HCT116 (cell line): Measurements from ENCODE around the gene DNAAF8. TPM values are rescaled to one million over a fixed set of nuclear protein-coding genes. Genes with fewer than 3 reads are reported as not detected.

Experiments
- ATAC-seq: fragments of 200-7000 bp; cut with Tn5 transposase; 2 replicates; pipeline ENCODE4 v1.9.1; 2020; ENCODE audit warnings: mild to moderate bottlenecking, moderate library complexity
- BruUV-seq: library from RNA; stranded (reverse); fragments of 400-500 nt; replicated peaks from 2 replicates; lab custom pipeline; 2021; lab: Mats Ljungman, UMichigan
- CTCF ChIA-PET: fragments of 300-600 bp; sonication (Branson Sonifier 250); formaldehyde crosslinking; loops from one replicate; lab custom pipeline; 2021; ENCODE audit warnings: antibody characterized with exemption; lab: Charles Lee
- POLR2A ChIA-PET: fragments of 300-600, 350-600 bp; sonication (Branson Sonifier 250); formaldehyde crosslinking; loops from one replicate; lab custom pipeline; 2021; ENCODE audit warnings: antibody characterized with exemption; lab: Charles Lee
- RAD21 ChIA-PET, 2 experiments: fragments of 300-600 bp; sonication (Branson Sonifier 250); formaldehyde crosslinking; loops; one replicate each; lab custom pipeline; 2023; ENCODE audit warnings: low total read pairs in 2 of 2; ENCODE audit not compliant: uncharacterized antibody in 2 of 2, unreplicated experiment in 2 of 2, low non-redundant PET in 1 of 2; lab: Charles Lee
- DNase-seq: peaks from one replicate; pipeline ENCODE4 v3.0.0-alpha.2; 2010; ENCODE audit warnings: low read depth, low spot score
- H2AFZ ChIP-seq: fragments of 200-600 bp; shearing (Covaris generic), sonication (generic); 2 replicates; pipeline ENCODE4 v1.6.1; 2017; ENCODE audit warnings: low read depth, mixed run types, mixed read lengths, antibody characterized with exemption, low read length; ENCODE audit not compliant: poor library complexity, severe bottlenecking
- H3K27ac ChIP-seq: 2 replicates; pipeline ENCODE4 v1.5.1; 2012; ENCODE audit warnings: low read depth, low read length
- H3K27me3 ChIP-seq: fragments of 200-600 bp; sonication (generic); 2 replicates; pipeline ENCODE4 v1.6.1; 2016; ENCODE audit warnings: mixed run types, low read length, mixed read lengths; ENCODE audit not compliant: insufficient read depth
- H3K36me3 ChIP-seq, 2 experiments: fragments of 200-500 bp in 1 of 2; fragments of 200-600 bp in 1 of 2; sonication (Bioruptor generic) in 1 of 2; sonication (generic) in 1 of 2; 2 replicates each; pipeline versions ENCODE4 v1.5.1 to v1.6.1; 2014 to 2016; ENCODE audit warnings: low read length in 2 of 2, inconsistent platforms in 1 of 2, mixed read lengths in 1 of 2, mixed run types in 1 of 2; ENCODE audit not compliant: insufficient read depth in 2 of 2, control insufficient read depth in 1 of 2
- H3K4me1 ChIP-seq, 2 experiments: fragments of 200-600 bp in 1 of 2; sonication (generic) in 1 of 2; 2 replicates each; pipeline versions ENCODE4 v1.5.1 to v1.6.1; 2012 to 2017; ENCODE audit warnings: low read length in 2 of 2, inconsistent platforms in 1 of 2, mild to moderate bottlenecking in 1 of 2, mixed read lengths in 1 of 2, mixed run types in 1 of 2, moderate library complexity in 1 of 2; ENCODE audit not compliant: insufficient read depth in 2 of 2, control insufficient read depth in 1 of 2
- H3K4me2 ChIP-seq: fragments of 200-600 bp; sonication (generic); 2 replicates; pipeline ENCODE4 v1.6.1; 2017; ENCODE audit warnings: mixed run types, low read length, mixed read lengths
- H3K4me3 ChIP-seq, 2 experiments: fragments of 200-600 bp in 1 of 2; sonication (generic) in 1 of 2; replicated peaks in 1 of 2; 2 replicates each; pipeline ENCODE4 v1.5.1; 2011 to 2016; ENCODE audit warnings: low read length in 2 of 2, control low read depth in 1 of 2, low read depth in 1 of 2, mild to moderate bottlenecking in 1 of 2, mixed read lengths in 1 of 2, mixed run types in 1 of 2
- H3K79me2 ChIP-seq: fragments of 200-600 bp; sonication (generic); 2 replicates; pipeline ENCODE4 v1.6.1; 2017; ENCODE audit warnings: mild to moderate bottlenecking, mixed run types, low read length, moderate library complexity, mixed read lengths; ENCODE audit not compliant: insufficient read depth
- H3K9ac ChIP-seq: fragments of 200-600 bp; sonication (generic); 2 replicates; pipeline ENCODE4 v1.6.1; 2016; ENCODE audit warnings: low read length, mixed read lengths
- H3K9me2 ChIP-seq: fragments of 200-600 bp; sonication (generic), shearing (Covaris generic); 2 replicates; pipeline ENCODE4 v1.6.1; 2017; ENCODE audit warnings: mixed run types, mild to moderate bottlenecking, moderate library complexity; ENCODE audit not compliant: insufficient read depth
- H3K9me3 ChIP-seq, 2 experiments: fragments of 200-500 bp in 1 of 2; fragments of 200-600 bp in 1 of 2; sonication (Bioruptor generic) in 1 of 2; sonication (generic) in 1 of 2; 2 replicates each; pipeline ENCODE4 v1.6.1; 2014 to 2017; ENCODE audit warnings: low read length in 2 of 2, mixed read lengths in 2 of 2, inconsistent platforms in 1 of 2, low read depth in 1 of 2, mild to moderate bottlenecking in 1 of 2, mixed run types in 1 of 2, moderate library complexity in 1 of 2; ENCODE audit not compliant: control insufficient read depth in 1 of 2, insufficient read depth in 1 of 2
- H4K20me1 ChIP-seq: fragments of 200-600 bp; sonication (generic), shearing (Covaris generic); 2 replicates; pipeline ENCODE4 v1.6.1; 2017; ENCODE audit warnings: mixed run types, mild to moderate bottlenecking, moderate library complexity; ENCODE audit not compliant: insufficient read depth
- ATF3 ChIP-seq: IDR thresholded peaks from 2 replicates; pipeline ENCODE4 v1.6.1; 2012
- CBX3 ChIP-seq: IDR thresholded peaks from 2 replicates; pipeline ENCODE4 v1.6.1; 2012; ENCODE audit warnings: low read depth
- CEBPB ChIP-seq: IDR thresholded peaks from 2 replicates; pipeline ENCODE4 v1.6.1; 2012; ENCODE audit warnings: low read depth
- CTCF ChIP-seq, 3 experiments: fragments of 200-600 bp in 1 of 3; sonication (generic) in 1 of 3; IDR thresholded peaks in 2 of 3; conservative IDR thresholded peaks in 1 of 3; 2 replicates each; pipeline ENCODE4 v1.5.1; 2012 to 2017; ENCODE audit warnings: low read depth in 2 of 3, low read length in 2 of 3, antibody characterized with exemption in 1 of 3, borderline replicate concordance in 1 of 3, control low read depth in 1 of 3, mild to moderate bottlenecking in 1 of 3, mixed read lengths in 1 of 3, mixed run types in 1 of 3, moderate library complexity in 1 of 3; ENCODE audit not compliant: insufficient read depth in 1 of 3
- EGR1 ChIP-seq: IDR thresholded peaks from 2 replicates; pipeline ENCODE4 v1.6.1; 2012; ENCODE audit warnings: low read depth
- ELF1 ChIP-seq: IDR thresholded peaks from 2 replicates; pipeline ENCODE4 v1.6.1; 2012; ENCODE audit warnings: low read depth, borderline replicate concordance
- EZH2phosphoT487 ChIP-seq: fragments of 200-600 bp; IDR thresholded peaks from 2 replicates; pipeline ENCODE4 v1.6.1; 2018; ENCODE audit warnings: antibody characterized with exemption, borderline replicate concordance
- POLR2A ChIP-seq: IDR thresholded peaks from 2 replicates; pipeline ENCODE4 v1.7.0; 2011; ENCODE audit warnings: borderline replicate concordance; ENCODE audit not compliant: insufficient read depth, insufficient read length; ENCODE audit errors: extremely low read depth
- POLR2AphosphoS5 ChIP-seq: IDR thresholded peaks from 2 replicates; pipeline ENCODE4 v1.6.1; 2011; ENCODE audit warnings: mild to moderate bottlenecking, low read depth, low read length, moderate library complexity
- RAD21 ChIP-seq: IDR thresholded peaks from 2 replicates; pipeline ENCODE4 v1.6.1; 2012; ENCODE audit warnings: low read depth, mild to moderate bottlenecking
- SIN3A ChIP-seq: IDR thresholded peaks from 2 replicates; pipeline ENCODE4 v1.6.1; 2012; ENCODE audit warnings: low read depth
- SRF ChIP-seq: IDR thresholded peaks from 2 replicates; pipeline ENCODE4 v1.6.1; 2012; ENCODE audit warnings: low read depth
- TCF7L2 ChIP-seq: IDR thresholded peaks from 2 replicates; pipeline ENCODE4 v1.7.0; 2011; ENCODE audit warnings: borderline replicate concordance, inconsistent platforms; ENCODE audit not compliant: insufficient read depth, insufficient read length; ENCODE audit errors: extremely low read depth
- YY1 ChIP-seq: IDR thresholded peaks from 2 replicates; pipeline ENCODE4 v1.6.1; 2011; ENCODE audit warnings: low read length, low read depth, moderate library complexity, mild to moderate bottlenecking; ENCODE audit not compliant: insufficient replicate concordance; ENCODE audit errors: extremely low read depth
- ZFX ChIP-seq: fragments of 450-650 bp; IDR thresholded peaks from 2 replicates; pipeline ENCODE4 v1.6.1; 2017
- ZNF274 ChIP-seq: fragments of 200-500 bp; sonication (Bioruptor generic); IDR thresholded peaks from 2 replicates; pipeline ENCODE4 v1.6.1; 2014; ENCODE audit warnings: mild to moderate bottlenecking, low read depth, low read length, inconsistent platforms
- intact Hi-C: fragments of 100-400 bp; cut with micrococcal nuclease; formaldehyde crosslinking; loops from 2 replicates; pipeline ENCODE4 v1.10.0; 2022
- total RNA-seq: library from RNA; stranded (reverse); gene quantifications from one replicate; pipeline ENCODE4 v1.2.1, GENCODE V29; 2021; ENCODE audit not compliant: unreplicated experiment
- TF ChIP-seq, protein P1 (sequence below): IDR thresholded peaks from 2 replicates; pipeline ENCODE4 v1.6.1; 2012
- TF ChIP-seq, protein P2 (sequence below): IDR thresholded peaks from 2 replicates; pipeline ENCODE4 v1.6.1; 2011; ENCODE audit warnings: mild to moderate bottlenecking, low read length, moderate library complexity; ENCODE audit not compliant: insufficient replicate concordance; ENCODE audit errors: extremely low read depth

The DNAAF8 gene
- total RNA-seq, 1 experiment from 2014 or later = 1.0 TPM

DNA sequence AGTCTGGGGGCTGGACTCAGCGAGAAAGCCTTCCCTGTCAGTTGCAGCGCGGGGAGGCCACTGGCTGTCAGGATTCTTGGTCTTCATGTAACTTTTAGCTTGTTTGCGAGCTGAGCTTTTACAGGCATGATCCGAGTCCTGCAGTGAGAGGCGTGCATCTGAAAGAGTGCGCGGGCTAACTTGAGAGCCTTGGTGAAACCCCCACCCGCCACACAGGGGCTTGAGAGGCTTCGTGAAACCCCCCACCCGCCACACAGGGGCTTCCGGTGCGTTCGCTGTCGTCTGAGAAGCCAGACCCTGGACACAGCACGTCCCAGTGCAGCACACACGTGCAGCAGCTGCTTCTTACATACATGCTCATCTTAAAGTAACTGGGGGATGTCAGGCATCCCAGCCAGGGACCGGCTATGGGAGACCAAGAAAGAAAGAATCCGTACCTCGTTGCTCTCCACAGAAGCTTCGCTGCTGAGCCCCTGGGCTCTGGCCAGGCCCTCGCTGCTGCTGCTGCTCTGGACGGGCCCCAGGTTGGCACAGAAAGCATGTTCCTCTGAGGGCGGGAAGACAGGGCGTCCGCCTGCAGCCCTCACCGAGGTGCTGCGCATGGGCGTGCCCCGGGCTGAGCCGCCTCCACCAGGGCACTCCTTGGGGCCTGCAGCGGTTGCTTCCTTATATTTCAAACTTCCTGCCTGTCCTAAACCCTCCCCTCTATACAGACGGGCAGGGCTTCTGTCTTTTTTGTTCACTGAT lies 33.2 kb upstream of the DNAAF8 start:
- no peak overlapping the region for H2AFZ ChIP-seq
- no TSS peak for BruUV-seq
- no peaks in the 10 kb centered on the region for H3K27me3 ChIP-seq
- ATAC-seq = no peak
- H3K4me3 ChIP-seq = no peak overlapping the region
- no peaks in the 10 kb centered on the region for H3K9me3 ChIP-seq
- no peaks in the 10 kb centered on the region for H3K9me2 ChIP-seq
- no peaks in the 10 kb centered on the region for H3K4me1 ChIP-seq
- H3K79me2 ChIP-seq = no peaks in the 10 kb centered on the region
- ChIA-PET CTCF (no interaction called here), POLR2A (no interaction called here), RAD21 (no interaction called here)
- no peak overlapping the region for H3K4me2 ChIP-seq
- no peaks in the 10 kb centered on the region for H4K20me1 ChIP-seq
- no peak overlapping the region for H3K27ac ChIP-seq
- intact Hi-C loops = no loop called here
- TF ChIP-seq YY1 (no peak), TCF7L2 (no peak), EGR1 (no peak), EZH2phosphoT487 (no peak), SIN3A (no peak), ZFX (no peak), CEBPB (no peak), POLR2A (no peak), ELF1 (no peak), ZNF274 (no peak), CTCF (IDR thresholded peaks at IDR 0.05 in 2 of 3, conservative IDR thresholded peaks at IDR 0.05 in 1 of 3; ENCODE audit: borderline replicate concordance in 1 of 3, insufficient read depth in 1 of 3, low read depth in 2 of 3, low read length in 2 of 3) (no peak), SRF (no peak), POLR2AphosphoS5 (no peak), ATF3 (no peak), CBX3 (no peak), RAD21 (no peak)
- TF ChIP-seq, protein P1, sequence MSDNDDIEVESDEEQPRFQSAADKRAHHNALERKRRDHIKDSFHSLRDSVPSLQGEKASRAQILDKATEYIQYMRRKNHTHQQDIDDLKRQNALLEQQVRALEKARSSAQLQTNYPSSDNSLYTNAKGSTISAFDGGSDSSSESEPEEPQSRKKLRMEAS = no peak
- TF ChIP-seq, protein P2, sequence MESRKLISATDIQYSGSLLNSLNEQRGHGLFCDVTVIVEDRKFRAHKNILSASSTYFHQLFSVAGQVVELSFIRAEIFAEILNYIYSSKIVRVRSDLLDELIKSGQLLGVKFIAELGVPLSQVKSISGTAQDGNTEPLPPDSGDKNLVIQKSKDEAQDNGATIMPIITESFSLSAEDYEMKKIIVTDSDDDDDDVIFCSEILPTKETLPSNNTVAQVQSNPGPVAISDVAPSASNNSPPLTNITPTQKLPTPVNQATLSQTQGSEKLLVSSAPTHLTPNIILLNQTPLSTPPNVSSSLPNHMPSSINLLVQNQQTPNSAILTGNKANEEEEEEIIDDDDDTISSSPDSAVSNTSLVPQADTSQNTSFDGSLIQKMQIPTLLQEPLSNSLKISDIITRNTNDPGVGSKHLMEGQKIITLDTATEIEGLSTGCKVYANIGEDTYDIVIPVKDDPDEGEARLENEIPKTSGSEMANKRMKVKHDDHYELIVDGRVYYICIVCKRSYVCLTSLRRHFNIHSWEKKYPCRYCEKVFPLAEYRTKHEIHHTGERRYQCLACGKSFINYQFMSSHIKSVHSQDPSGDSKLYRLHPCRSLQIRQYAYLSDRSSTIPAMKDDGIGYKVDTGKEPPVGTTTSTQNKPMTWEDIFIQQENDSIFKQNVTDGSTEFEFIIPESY = no peak
- H3K9ac ChIP-seq = no peak overlapping the region
- peaks cover 12 to 24% of the 10 kb centered on the region in 2 experiments; a peak in 3 of 4 replicates for H3K36me3 ChIP-seq
- no peak for DNase-seq
